Caco-2 (cell line): ENCODE data around the gene ANKRD36. TPM values are rescaled to one million over a fixed set of nuclear protein-coding genes. Genes with fewer than 3 reads are reported as not detected.
"Not testable (repeated sequence)": the region's sequence is repeated elsewhere in the genome, so short reads cannot be mapped to it uniquely, and the experiment has no call there.

Experiments used
- BruUV-seq: library from RNA; stranded (reverse); fragments of 400-500 nt; replicated peaks from 2 replicates; lab custom pipeline; 2021; lab: Mats Ljungman, UMichigan
- CTCF ChIA-PET: fragments of 300-600 bp; sonication (Branson Sonifier 250); formaldehyde crosslinking; loops from one replicate; lab custom pipeline; 2022; ENCODE audit warnings: antibody characterized with exemption; lab: Charles Lee
- POLR2A ChIA-PET: fragments of 300-600 bp; sonication (Branson Sonifier 250); formaldehyde crosslinking; loops from one replicate; lab custom pipeline; 2022; ENCODE audit warnings: antibody characterized with exemption; lab: Charles Lee
- DNase-seq, 2 experiments: peaks; one replicate each; pipeline versions ENCODE4 v3.0.0 to v3.0.0-alpha.2; 2020 to 2022
- H3K27me3 ChIP-seq: replicated peaks from 2 replicates; pipeline ENCODE4 v1.6.0; 2011; ENCODE audit warnings: low read length; ENCODE audit not compliant: control insufficient read depth, insufficient read depth
- H3K36me3 ChIP-seq: 2 replicates; pipeline ENCODE4 v1.5.1; 2011; ENCODE audit warnings: low read length; ENCODE audit not compliant: control insufficient read depth, insufficient read depth
- H3K4me1 ChIP-seq: fragments of 250-450 bp; sonication (Bioruptor Pico); 2 replicates; pipeline ENCODE4 v1.5.1; 2020; ENCODE audit warnings: mild to moderate bottlenecking
- H3K4me3 ChIP-seq: 2 replicates; pipeline ENCODE4 v1.5.1; 2011; ENCODE audit warnings: low read depth, mild to moderate bottlenecking, control low read depth, low read length
- H3K9me3 ChIP-seq: fragments of 250-450 bp; sonication (Bioruptor Pico); 2 replicates; pipeline ENCODE4 v1.5.1; 2020; ENCODE audit warnings: mild to moderate bottlenecking, moderate library complexity
- H3K27ac Mint-ChIP-seq: one replicate; pipeline ENCODE4 v1.8.0; 2022; ENCODE audit warnings: mixed read lengths; ENCODE audit not compliant: unreplicated experiment
- H3K27me3 Mint-ChIP-seq: one replicate; pipeline ENCODE4 v1.8.0; 2022; ENCODE audit warnings: mixed read lengths; ENCODE audit not compliant: insufficient read depth, unreplicated experiment
- H3K36me3 Mint-ChIP-seq: one replicate; pipeline ENCODE4 v1.8.0; 2022; ENCODE audit warnings: mild to moderate bottlenecking, mixed read lengths; ENCODE audit not compliant: insufficient read depth, unreplicated experiment
- H3K4me1 Mint-ChIP-seq: one replicate; pipeline ENCODE4 v1.8.0; 2022; ENCODE audit warnings: low read depth, mixed read lengths; ENCODE audit not compliant: unreplicated experiment
- H3K4me3 Mint-ChIP-seq: one replicate; pipeline ENCODE4 v1.8.0; 2022; ENCODE audit warnings: mild to moderate bottlenecking, moderate library complexity, mixed read lengths; ENCODE audit not compliant: unreplicated experiment
- H3K9me3 Mint-ChIP-seq: one replicate; pipeline ENCODE4 v1.8.0; 2022; ENCODE audit warnings: mixed read lengths; ENCODE audit not compliant: unreplicated experiment
- intact Hi-C: fragments of 100-400 bp; cut with micrococcal nuclease; formaldehyde crosslinking; loops from one replicate; pipeline ENCODE4 v1.10.0; 2022; ENCODE audit not compliant: unreplicated experiment
- total RNA-seq: library from RNA; stranded (reverse); gene quantifications from 2 replicates; pipeline ENCODE4 v1.2.3, GENCODE V29; 2022
- TF ChIP-seq, protein P1 (sequence below), 2 experiments: fragments of 200-600 bp in 1 of 2; IDR thresholded peaks; 1 replicate in 1 of 2; 2 replicates in 1 of 2; pipeline versions ENCODE4 v1.5.1 to v1.8.0; 2011 to 2022; ENCODE audit warnings: antibody characterized with exemption in 1 of 2, control low read depth in 1 of 2, inconsistent platforms in 1 of 2, low read depth in 1 of 2, low read length in 1 of 2, mild to moderate bottlenecking in 1 of 2, moderate library complexity in 1 of 2; ENCODE audit not compliant: insufficient read depth in 1 of 2, severe bottlenecking in 1 of 2, unreplicated experiment in 1 of 2

Gene ANKRD36
- total RNA-seq, 1 experiment from 2014 or later: 26.9 TPM

DNA sequence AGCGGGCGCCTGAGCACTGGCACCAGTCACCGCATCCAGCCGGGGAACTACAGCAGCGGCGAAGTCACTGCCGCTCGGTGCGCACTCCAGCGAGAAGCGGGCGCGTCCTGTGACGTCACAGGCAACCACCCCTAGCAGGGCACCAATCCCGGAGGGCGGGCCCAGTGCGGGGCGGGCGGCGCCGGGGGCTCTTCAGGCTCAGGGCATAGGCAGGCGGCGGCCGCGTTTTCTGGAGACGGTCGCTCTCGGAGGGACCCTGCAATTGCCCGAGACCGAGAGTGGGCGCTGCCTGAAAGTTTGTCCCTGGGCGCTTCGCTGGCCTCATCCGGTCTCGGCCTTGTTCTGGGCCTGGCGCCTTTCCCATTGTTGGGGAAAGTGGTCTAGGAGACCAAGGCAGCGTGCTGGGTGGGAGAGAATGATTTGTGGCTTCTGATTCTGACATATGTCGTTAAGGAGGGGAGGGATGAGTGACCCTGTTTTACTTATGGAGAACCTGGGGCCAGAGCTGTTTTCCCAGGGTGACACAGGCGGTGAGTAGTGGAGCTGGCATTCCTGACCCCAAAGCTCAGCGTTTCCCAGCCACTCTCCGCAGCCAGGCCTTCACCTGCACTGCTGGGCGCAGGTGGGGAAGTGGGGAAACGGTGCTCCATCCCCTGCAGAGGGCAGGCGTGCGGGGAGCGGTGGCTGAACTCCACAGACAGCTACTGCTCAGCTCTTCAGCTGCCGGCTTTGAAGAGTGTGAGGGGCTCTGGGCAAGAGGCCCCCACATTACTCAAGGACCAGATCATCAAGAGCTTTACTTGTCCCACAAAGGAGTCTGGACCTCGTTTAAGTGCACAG, 18.0 kb upstream of the ANKRD36 start, which contains the start of gene FAHD2B:
FAHD2B (minus strand) TSS at position 111 of the 840 bp plus-strand sequence. CDS start 3,176 bp downstream, outside the sequence.
- POLR2A ChIA-PET, H3K27me3 Mint-ChIP-seq, CTCF ChIA-PET, H3K9me3 Mint-ChIP-seq, H3K36me3 Mint-ChIP-seq, H3K4me1 Mint-ChIP-seq, H3K36me3 ChIP-seq, H3K9me3 ChIP-seq, intact Hi-C loops, H3K27me3 ChIP-seq, H3K4me1 ChIP-seq: not testable (repeated sequence)
- Mint-ChIP-seq H3K4me3 (peak within 1 kb of the TSS; percentile 74), H3K27ac (peak within 1 kb of the TSS; percentile 39)
- peak; percentile 78 to 83 for DNase-seq
- TF ChIP-seq, protein P1, sequence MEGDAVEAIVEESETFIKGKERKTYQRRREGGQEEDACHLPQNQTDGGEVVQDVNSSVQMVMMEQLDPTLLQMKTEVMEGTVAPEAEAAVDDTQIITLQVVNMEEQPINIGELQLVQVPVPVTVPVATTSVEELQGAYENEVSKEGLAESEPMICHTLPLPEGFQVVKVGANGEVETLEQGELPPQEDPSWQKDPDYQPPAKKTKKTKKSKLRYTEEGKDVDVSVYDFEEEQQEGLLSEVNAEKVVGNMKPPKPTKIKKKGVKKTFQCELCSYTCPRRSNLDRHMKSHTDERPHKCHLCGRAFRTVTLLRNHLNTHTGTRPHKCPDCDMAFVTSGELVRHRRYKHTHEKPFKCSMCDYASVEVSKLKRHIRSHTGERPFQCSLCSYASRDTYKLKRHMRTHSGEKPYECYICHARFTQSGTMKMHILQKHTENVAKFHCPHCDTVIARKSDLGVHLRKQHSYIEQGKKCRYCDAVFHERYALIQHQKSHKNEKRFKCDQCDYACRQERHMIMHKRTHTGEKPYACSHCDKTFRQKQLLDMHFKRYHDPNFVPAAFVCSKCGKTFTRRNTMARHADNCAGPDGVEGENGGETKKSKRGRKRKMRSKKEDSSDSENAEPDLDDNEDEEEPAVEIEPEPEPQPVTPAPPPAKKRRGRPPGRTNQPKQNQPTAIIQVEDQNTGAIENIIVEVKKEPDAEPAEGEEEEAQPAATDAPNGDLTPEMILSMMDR (IDR thresholded peaks at IDR 0.05; ENCODE audit: insufficient read depth in 1 of 2, low read depth in 1 of 2, low read length in 1 of 2, severe bottlenecking in 1 of 2, unreplicated experiment in 1 of 2): peak in 1 of 2 experiments; percentile 6
- peak within 1 kb of the TSS; percentile 32 for H3K4me3 ChIP-seq
- BruUV-seq: TSS peak; percentile 71

DNA sequence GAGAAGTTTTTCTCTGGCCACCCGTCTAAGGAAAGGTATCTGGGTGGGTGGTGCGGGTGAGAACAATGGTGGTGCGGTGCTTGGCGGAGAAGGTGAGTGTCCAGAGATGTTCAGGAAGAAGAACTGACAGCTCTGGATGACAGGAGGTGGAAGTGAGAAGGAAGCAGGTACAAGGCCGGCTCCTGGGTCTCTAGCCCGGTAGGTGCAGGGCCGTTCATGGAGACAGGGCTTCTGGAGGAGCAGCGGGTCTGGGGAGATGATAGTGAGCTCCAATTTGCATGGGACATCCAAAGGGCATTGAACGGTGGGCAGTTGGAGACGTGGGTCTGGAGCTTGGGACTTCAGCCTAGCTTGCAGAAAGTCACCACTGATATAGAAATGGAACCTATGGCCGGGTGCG, 17.3 kb upstream of the ANKRD36 start:
- no peak overlapping the region for H3K27ac Mint-ChIP-seq
- CTCF ChIA-PET: no interaction called here
- BruUV-seq: no TSS peak

DNA sequence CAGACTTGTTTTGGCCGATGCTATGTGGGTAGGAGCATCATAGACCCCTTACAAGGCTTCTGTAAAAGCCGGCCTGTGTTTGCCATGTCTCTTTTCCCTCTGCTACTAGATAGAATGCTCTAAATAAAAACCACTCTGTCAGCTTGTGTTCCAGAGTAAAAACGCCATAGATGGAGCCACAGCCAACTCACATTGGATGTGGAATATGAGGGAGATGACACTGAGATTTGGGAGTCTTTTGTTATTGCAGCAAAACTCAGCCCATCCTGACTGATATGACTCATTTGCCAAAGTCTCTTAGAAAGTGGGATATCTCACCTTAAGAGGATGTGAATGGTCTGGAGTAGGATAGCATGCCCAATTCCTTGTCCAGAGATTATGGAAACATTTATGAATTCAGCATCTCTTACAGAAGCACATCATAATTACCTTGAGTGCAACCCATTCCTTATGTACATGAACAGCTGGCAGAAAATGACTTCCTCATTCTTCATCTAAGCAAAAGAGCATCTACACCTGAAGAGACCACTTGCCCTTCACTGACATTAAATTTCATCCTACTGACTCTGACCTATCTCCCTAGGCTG, 14.1 kb upstream of the ANKRD36 start:
- not testable (repeated sequence) for DNase-seq, BruUV-seq

More for the DNA sequence above, 17.3 kb upstream of the ANKRD36 start:
- H3K27me3 Mint-ChIP-seq: peaks cover 5% of the 10 kb centered on the region
- TF ChIP-seq, protein P1 (IDR thresholded peaks at IDR 0.05; ENCODE audit: insufficient read depth in 1 of 2, low read depth in 1 of 2, low read length in 1 of 2, severe bottlenecking in 1 of 2, unreplicated experiment in 1 of 2): no peak
- H3K36me3 Mint-ChIP-seq: no peaks in the 10 kb centered on the region
- no peak for DNase-seq
- intact Hi-C loops: no loop called here
- H3K9me3 ChIP-seq: no peaks in the 10 kb centered on the region
- POLR2A ChIA-PET: no interaction called here
- peaks cover 6% of the 10 kb centered on the region for H3K4me1 Mint-ChIP-seq
- peak overlapping the region; percentile 32 for H3K4me3 ChIP-seq
- peak overlapping the region; percentile 74 for H3K4me3 Mint-ChIP-seq
- no peaks in the 10 kb centered on the region for H3K36me3 ChIP-seq
- H3K9me3 Mint-ChIP-seq: no peaks in the 10 kb centered on the region
- H3K4me1 ChIP-seq: no peaks in the 10 kb centered on the region
- no peaks in the 10 kb centered on the region for H3K27me3 ChIP-seq

DNA sequence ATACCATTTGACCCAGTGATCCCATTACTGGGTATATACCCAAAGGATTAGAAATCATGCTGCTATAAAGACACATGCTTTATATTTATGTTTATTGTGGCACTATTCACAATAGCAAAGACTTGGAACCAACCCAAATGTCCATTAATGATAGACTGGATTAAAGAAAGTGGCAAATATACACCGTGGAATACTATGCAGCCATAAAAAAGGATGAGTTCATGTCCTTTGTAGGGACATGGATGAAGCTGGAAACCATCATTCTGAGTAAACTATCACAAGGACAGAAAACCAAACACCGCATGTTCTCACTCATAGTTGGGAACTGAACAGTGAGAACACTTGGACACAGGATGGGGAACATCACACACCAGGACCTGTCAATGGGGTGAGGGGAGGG, 6.1 kb upstream of the ANKRD36 start:
- intact Hi-C loops, H3K4me1 ChIP-seq, H3K36me3 Mint-ChIP-seq, BruUV-seq, DNase-seq, H3K9me3 Mint-ChIP-seq, POLR2A ChIA-PET, H3K9me3 ChIP-seq, H3K4me3 Mint-ChIP-seq, H3K36me3 ChIP-seq, H3K4me3 ChIP-seq, H3K27me3 ChIP-seq, H3K27ac Mint-ChIP-seq, CTCF ChIA-PET, H3K4me1 Mint-ChIP-seq: not testable (repeated sequence)
- peaks cover 10% of the 10 kb centered on the region for H3K27me3 Mint-ChIP-seq

More for the DNA sequence above, 14.1 kb upstream of the ANKRD36 start:
- H3K4me1 ChIP-seq, intact Hi-C loops, H3K4me3 ChIP-seq, H3K9me3 Mint-ChIP-seq, CTCF ChIA-PET, H3K4me3 Mint-ChIP-seq, H3K27me3 Mint-ChIP-seq, H3K27ac Mint-ChIP-seq, H3K36me3 Mint-ChIP-seq, H3K27me3 ChIP-seq, H3K4me1 Mint-ChIP-seq, POLR2A ChIA-PET, H3K9me3 ChIP-seq, H3K36me3 ChIP-seq: not testable (repeated sequence)

DNA sequence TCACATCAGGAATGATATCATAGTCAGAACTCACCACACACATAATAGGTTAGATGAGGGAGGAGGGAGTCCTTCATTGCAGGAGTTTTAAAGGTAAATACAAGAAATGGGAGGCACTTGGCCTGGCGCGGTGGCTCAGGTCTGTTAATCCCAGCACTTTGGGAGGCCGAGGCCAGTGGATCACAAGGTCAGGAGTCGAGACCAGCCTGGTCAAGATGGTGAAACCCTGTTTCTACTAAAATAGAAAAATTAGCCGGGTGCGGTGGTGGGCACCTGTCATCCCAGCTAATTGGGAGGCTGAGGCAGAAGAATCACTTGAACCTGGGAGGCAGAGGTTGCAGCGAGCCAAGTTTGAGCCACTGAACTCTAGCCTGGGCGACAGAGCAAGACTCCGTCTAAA, 1.7 kb upstream of the ANKRD36 start:
- H3K4me1 Mint-ChIP-seq, H3K4me1 ChIP-seq, H3K36me3 Mint-ChIP-seq, H3K9me3 ChIP-seq, H3K27me3 ChIP-seq, H3K9me3 Mint-ChIP-seq, POLR2A ChIA-PET, H3K4me3 Mint-ChIP-seq, H3K36me3 ChIP-seq, BruUV-seq, H3K4me3 ChIP-seq, intact Hi-C loops, H3K27ac Mint-ChIP-seq, DNase-seq: not testable (repeated sequence)
- CTCF ChIA-PET: interaction anchor here (0.7 kb wide), 1 partner anchor 64 kb away, joined by 3 read pairs; no protein-coding TSS in a partner anchor
- H3K27me3 Mint-ChIP-seq: peaks cover 10% of the 10 kb centered on the region
